Renal cortical epithelial cell (primary cell): Measurements from ENCODE around the gene PHF21A. TPM values are rescaled to one million over a fixed set of nuclear protein-coding genes. Genes with fewer than 3 reads are reported as not detected.

Experiments used
- DNase-seq: peaks from one replicate; pipeline ENCODE4 v3.0.0-alpha.2; 2011; ENCODE audit warnings: low read depth
- total RNA-seq: library from RNA; depleted of rRNA; stranded (reverse); fragments of >200 nt; gene quantifications from 2 replicates; pipeline ENCODE4 v1.2.3, GENCODE V29; 2014

PHF21A gene
- total RNA-seq, 1 donor from 2014 or later: 27.7 TPM

DNA sequence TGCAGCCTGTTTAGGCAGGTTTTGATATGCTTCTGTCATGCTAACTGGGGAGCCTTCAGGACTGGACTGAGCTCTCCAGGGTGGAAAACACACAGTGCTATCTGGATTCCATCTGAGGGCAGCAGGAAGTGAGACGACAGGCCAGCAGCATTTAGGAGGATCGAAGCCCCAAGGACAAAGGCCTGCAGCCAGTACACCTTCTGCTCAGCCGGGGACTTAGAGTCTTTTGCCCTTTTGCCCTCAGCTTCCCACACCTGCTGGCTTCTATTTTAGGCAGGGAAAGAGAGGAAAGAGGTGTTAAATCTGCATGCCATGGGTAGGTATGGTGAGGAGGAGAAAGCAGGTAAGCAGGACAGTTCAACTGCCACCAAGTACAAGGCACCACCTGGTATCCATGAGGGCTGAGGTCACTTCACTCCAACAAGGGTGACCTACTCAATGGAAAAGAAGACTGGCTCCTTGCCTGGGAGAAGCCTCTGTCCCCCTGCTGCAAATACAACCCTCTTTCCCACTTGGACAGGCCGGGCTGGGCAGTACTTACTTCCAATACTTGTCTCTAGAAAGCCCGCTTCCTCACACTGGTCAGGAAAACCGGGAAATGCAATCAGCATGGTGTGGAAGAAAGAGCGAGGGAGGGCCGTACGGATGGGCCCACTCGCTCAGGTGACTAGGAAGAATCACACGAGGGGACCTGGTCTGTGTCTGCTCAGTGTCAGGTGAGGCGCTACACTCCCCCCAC is 186.5 kb downstream of the PHF21A start:
- DNase-seq: no peak

DNA sequence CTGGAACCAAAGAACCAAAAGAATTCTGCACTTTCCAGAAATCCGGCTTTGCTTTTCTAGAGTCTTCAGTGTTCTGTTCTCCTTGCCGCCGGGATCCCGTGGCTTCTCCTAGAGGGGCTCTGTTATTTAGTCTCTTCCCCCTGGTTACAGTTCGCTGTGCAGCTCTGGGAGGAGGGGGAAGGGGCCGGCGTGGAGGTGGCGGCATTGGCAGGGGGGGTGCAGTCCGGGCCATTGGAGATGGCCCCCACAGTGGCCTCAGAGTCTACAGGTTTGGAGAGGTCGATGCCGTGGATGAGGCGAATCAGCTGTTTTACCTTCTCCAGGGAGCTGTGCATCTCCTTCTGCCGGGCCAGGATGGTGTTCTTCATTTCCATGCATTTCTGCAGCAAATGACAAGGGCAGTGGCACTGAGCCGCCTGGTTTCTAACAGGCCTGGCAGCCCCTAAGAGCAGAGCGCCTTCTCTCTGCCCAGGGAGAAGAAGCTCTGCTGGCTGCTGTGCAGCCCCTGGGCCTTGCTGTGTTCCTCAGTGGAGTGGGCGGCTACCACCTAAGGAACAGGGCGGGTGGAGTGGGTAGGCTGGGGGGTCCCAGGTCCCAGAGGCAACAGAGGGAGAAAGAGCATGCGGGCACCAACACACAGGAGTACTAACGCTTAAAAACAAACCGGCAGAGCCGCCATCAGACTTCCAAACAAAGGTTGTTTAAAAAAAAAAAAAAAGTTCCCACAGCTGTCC is 187.2 kb downstream of the PHF21A start:
- no peak for DNase-seq

DNA sequence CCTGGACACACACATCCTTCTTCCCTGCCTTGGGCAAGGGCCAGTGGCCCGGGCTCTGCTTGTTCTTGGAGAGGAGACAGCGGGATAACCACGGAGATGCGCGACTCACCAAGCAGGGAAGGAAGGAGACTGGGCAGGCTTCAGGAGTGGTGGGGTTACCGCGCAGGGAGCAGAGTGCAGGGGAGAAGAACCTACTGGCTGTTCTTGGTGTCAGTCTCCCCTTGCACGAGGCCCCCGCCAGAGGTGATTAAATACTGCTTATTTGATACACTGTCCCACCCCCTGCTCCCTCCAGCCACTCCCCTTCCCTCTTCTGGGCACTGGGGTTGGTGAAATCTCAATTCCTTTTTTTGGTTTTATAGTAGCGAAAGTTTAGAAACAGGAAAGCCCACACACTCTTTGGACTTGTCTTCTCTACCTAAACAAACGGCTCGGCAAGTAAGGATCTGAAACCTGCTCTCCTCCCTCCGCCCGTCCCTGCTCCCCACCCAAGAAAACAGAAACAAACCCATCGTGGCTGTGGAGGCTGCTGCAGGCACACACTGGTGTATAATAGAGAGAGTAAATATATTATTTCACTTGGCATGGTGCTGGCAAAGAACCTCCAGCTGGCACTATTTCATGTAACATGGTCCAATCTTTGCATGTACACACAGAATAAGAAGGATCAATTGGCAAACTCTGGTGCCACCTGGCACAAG is 188.0 kb downstream of the PHF21A start:
- DNase-seq: peak; percentile 25

DNA sequence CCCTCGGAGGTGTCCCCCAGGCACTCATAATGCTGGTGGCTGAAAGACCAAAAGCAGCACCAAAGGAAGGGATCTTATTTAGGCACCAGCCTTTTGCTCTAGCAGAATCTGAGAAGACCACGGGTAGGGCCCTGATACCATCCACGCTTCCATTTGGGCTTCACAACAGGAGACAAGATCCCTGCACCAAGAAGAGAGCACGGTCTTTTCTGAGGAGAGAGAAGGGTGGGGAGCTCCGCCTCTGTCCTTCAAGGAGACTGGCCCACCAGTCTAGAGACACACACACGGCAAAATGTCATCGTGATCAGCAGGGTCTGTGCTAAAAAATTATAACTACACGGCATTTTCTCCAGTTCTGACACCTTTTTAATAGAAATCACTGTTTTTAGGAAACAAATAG is 189.0 kb downstream of the PHF21A start:
- DNase-seq: no peak

GRCh38 chr11:45931739-45932138 is 189.5 kb downstream of the PHF21A start:
- DNase-seq: no peak

GRCh38 chr11:45930951-45931570 is 190.2 kb downstream of the PHF21A start:
- DNase-seq: no peak

DNA sequence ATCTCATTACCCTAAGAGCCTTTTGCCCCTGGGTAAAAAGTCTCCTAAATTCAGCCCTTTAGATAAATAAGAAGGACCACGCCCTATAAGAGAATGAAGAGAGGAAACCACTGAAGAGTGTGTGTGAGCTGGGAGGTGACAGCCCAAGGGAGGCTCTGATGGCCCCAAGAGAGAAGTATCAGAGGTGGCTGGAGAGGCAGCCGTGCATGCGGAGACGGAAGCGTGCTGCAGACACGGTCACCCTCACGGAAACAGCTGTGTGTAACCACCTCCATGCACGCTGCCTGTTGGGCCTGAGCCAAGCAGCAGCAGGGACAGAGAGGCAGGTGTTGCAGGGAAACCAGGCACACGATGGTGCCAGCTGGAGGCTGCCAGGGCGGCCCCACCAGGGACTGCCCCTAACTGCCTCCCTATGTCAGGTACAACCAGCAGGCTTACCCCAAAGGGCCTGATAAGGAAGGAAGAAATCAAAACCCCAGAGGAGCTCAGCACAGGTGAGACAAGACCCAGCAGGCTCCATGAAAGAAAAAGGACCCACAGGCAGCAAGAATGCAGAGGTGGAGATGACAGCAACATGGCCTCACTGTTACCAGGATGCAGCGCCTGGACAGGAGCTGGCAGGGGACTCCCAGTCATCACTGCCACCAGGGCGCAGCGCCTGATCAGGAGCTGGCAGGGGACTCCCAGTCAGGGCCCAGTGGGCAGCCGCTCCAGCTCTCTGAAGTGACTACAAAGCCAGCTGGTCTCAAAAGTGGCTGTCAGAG is 191.0 kb downstream of the PHF21A start:
- DNase-seq: no peak

DNA sequence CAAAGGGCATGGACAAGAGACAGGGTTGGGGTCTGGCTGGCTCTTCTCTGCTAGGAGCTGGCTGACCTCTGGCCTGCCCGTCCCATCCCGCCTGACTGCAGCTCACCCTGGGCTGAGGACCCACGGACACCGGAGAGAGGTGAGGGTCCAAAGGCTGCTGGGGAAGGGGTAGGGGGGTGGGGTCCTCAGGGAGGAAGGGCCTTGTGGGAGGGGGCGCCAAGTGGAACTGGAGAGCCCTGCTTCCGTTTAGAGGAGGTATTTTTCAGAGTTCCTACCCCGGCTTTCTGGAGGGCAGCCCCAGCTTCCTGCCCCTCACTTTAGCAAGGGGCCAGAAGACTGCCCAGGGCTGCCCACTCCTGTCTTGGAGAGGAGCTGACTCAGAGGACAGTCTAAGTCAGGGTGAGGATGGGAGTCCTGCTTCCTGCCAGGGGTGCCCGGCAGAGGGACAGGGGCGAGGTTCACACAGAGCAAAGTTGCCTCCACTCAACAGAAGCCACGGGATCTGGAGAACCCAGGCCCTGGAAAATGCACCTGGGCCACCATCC is 191.7 kb downstream of the PHF21A start:
- DNase-seq: no peak

GRCh38 chr11:45928535-45929215 is 192.6 kb downstream of the PHF21A start:
- no peak for DNase-seq

DNA sequence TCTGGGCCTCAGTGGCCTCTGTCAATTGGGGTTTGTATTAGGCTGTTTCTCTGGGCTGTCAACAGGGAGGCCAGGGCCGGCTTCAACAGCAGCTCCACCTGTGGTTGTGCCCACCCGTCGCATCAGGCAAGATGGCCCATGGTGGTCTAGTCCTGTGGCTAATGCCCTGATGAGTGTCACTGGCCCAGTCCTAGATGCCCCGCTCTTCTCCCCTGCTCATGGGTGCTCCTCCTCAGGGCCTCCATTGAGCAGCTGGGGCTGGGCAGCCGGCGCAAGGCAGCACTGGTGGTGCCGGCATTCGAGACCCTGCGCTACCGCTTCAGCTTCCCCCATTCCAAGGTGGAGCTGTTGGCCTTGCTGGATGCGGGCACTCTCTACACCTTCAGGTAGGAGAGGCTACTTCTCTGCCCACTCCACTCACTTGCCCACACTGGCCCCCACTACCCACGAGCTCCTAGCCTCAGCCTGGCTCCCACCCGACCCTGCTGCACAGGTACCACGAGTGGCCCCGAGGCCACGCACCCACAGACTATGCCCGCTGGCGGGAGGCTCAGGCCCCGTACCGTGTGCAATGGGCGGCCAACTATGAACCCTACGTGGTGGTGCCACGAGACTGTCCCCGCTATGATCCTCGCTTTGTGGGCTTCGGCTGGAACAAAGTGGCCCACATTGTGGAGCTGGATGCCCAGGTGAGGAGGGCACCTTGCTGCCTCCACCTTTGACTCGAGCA is 193.4 kb downstream of the PHF21A start:
- no peak for DNase-seq

DNA sequence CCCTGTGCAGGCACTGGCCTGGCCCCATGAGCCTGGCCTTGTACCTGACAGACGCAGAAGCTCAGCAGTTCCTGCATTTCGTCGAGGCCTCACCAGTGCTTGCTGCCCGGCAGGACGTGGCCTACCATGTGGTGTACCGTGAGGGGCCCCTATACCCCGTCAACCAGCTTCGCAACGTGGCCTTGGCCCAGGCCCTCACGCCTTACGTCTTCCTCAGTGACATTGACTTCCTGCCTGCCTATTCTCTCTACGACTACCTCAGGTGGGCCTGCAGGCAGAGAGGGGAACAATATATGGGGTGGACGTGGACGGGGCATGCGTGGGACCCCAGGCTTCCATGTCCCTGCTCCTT is 193.9 kb downstream of the PHF21A start:
- no peak for DNase-seq

GRCh38 chr11:45926536-45927331 is 194.5 kb downstream of the PHF21A start:
- no peak for DNase-seq

- no peak for DNase-seq
Measured at GRCh38 chr11:45926001-45926401, 195.3 kb downstream of the PHF21A start.

- no peak for DNase-seq
Measured at GRCh38 chr11:45925550-45925949, 195.7 kb downstream of the PHF21A start.

DNA sequence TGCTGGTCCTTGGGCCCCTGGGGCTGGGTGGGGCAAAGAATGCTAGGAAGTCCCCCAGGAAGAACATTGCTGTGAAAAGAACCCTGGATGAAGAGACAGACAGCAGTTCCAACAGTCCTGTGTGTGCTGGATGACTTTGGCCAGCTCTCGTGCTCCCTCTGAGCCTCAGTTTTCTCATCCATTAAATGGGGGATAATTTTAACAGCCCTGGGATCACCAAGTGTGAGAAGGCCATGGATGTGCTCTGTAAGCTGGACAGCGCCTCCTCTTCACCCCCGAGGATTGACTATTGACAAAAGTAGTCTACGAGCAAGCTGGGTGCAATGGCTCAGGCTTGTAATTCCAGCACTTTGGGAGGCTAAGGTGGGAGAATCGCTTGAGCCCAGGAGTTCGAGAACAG is 196.3 kb downstream of the PHF21A start:
- no peak for DNase-seq

- no peak for DNase-seq
Measured at GRCh38 chr11:45924036-45924915, 197.0 kb downstream of the PHF21A start.

GRCh38 chr11:45922425-45923082 is 198.7 kb downstream of the PHF21A start, which contains the start of gene LARGE2:
Gene LARGE2, plus strand, starts transcription at chr11:45922656. Its CDS starts 227 bp downstream, at chr11:45922883.
- DNase-seq: no peak
